ENCODE data around the gene DCPS.
"Not testable (repeated sequence)": the region's sequence is repeated elsewhere in the genome, so short reads cannot be mapped to it uniquely, and the experiment has no call there.

The DCPS gene

DNA sequence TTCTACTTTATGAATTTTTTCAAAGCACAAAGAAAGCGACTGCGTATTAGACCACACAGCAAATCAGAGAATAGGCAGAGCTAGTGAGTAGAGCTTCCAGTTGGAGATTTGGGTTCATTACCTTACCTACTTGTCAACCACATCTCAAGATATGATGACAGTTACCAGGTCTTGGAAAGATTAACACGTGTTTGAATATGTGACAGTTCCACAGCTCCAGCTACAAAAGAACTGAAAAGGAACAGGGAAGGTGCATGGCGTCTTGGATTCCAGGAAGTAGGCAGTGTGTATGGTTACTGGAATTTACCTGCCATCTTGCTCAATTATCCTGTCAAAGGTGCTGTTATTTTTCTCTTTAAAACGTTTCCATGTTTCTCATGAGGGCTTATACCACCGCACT lies 15.6 kb upstream of the DCPS start:
- no peak for DNase-seq (ENCODE audit: low read depth, low spot score)

DNA sequence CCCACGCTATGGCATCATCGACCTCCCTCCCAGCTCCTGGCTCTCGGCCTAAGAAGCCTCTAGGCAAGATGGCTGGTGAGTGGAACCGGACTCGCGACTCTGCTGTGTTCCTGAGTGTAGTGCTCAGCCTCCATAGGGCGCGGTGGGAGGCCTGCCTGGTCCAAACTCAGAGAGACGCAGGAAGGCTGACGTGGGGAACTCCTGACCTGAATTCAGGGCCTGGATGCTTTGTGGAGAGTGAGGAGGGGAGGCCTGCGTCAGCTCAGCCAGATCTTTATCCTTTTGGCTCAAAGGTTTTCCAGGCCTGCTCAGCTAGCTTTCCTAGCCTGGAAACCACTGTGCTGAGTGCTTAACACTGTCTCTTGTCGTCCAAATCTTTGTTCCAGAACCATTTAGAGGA lies 13.0 kb upstream of the DCPS start:
- DNase-seq (ENCODE audit: low read depth, low spot score) = no peak

DNA sequence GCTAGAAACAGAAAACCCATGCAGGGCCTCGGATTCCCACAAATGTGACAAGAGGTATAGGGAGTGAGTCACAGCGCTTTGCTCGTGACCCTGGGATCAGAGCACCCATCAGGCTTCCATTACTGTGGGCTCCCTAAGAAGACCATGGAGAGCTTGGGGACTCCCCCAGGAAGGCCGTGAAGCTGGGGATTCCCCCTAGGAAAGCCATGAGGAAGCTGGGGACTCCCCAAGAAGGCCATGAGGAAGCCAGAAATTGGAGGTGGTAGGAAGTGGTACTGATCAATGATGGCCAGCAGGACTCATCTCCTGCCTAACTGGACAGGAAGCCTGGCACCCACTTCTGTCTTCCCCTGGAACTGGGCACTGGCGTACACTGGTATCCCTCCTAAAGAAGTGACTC lies 10.1 kb upstream of the DCPS start:
- no peak for DNase-seq (ENCODE audit: low read depth, low spot score)

- no peak for DNase-seq (ENCODE audit: low read depth, low spot score)
These were observed 6.9 kb upstream of the DCPS start for GRCh38 chr11:126297004-126297403.

DNA sequence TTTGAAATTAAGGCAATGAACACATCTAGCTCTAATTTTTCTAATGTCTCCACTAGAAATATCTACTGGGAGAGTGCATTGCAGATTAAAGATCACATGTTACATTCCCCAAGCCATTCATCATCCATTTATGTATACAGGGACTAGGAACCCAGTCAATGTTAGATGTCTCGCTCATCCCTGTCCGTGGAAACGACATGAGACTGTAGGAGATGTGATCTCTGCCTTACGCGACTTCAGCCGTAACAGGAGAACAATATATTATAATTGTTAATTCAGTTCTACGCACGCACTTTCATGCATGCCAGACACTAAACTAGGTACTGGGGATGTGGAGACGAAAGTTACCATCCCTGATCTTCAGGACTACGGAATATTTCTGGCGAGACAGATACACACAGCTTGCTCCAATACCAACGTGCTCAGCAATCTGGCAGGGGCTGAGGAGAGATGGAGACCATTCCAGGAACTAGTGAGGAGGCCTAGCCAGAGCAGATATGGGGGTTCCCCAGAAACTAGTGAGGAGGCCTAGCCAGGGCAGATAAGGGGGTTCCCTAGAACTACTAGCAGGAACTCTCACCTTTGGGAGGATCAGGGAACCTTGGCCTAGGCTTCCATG lies 706 bp downstream of the DCPS start:
- no peak for DNase-seq (ENCODE audit: low read depth, low spot score)

DNA sequence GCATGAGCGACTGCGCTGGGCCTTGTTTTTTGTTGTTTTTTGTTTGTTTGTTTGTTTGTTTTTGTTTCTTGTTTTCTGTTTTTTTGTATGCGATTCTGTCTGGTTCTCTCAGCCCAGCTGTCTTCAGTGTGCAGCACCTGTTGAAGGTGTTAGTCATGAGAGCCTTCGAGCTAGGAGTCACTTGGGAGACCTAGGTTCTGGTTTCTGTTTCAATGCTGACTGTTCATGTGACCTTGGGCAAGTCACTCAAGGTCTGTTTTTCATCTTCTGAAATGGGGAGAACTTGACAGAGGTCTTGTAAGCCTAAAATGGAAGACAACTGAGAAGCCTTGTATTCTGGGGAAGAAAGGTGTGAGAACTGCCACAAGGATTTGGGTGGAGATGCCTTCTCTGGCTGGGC lies 1.8 kb downstream of the DCPS start:
- no peak for DNase-seq (ENCODE audit: low read depth, low spot score)

GRCh38 chr11:126307706-126308105 lies 3.8 kb downstream of the DCPS start:
- DNase-seq (ENCODE audit: low read depth, low spot score) = no peak

GRCh38 chr11:126308271-126308671 lies 4.4 kb downstream of the DCPS start:
- no peak for DNase-seq (ENCODE audit: low read depth, low spot score)

- not testable (repeated sequence) for DNase-seq (ENCODE audit: low read depth, low spot score)
These were observed 4.9 kb downstream of the DCPS start for GRCh38 chr11:126308771-126309170.

GRCh38 chr11:126310200-126310991 lies 6.5 kb downstream of the DCPS start:
- DNase-seq (ENCODE audit: low read depth, low spot score) = peak; percentile 26

- no peak for DNase-seq (ENCODE audit: low read depth, low spot score)
These were observed 7.1 kb downstream of the DCPS start for GRCh38 chr11:126310992-126311310.

GRCh38 chr11:126311401-126312291 lies 7.8 kb downstream of the DCPS start:
- DNase-seq (ENCODE audit: low read depth, low spot score) = no peak

- no peak for DNase-seq (ENCODE audit: low read depth, low spot score)
These were observed 9.1 kb downstream of the DCPS start for GRCh38 chr11:126312961-126313360.

DNA sequence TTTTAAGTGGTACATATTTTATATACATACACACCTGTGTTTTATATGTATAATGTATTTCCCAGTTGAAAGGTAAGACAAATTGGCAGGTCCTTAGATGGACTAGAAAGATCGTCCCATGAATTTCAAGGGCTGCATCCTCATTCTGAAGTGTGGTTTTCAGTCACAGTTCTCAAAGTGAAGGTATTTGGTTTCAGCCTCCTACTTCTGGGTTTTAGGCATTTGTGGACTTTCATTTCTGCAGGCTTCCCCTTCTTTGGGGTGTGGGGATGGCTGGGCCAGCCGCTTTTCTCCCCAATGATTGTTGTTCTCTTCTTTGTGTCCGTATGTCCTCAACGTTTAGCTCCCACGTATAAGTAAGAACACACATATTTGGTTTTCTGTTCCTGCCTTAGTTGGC lies 10.0 kb downstream of the DCPS start:
- DNase-seq (ENCODE audit: low read depth, low spot score) = no peak

DNA sequence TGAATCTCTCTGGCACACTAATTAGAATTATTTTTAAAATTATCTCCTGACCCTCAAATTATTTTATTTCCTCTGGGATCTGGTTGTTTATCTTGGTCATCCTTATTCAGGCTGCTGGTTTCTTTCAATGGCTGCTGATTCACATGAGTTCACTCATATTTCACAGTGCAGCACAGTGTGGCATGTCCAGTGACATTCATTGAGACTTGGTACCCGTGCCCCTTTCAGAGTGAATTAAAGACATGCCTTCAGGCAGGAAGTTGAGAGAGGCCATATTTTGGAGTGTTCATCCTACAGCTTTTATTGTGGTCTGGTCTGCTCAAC lies 13.5 kb downstream of the DCPS start:
- DNase-seq (ENCODE audit: low read depth, low spot score) = no peak

DNA sequence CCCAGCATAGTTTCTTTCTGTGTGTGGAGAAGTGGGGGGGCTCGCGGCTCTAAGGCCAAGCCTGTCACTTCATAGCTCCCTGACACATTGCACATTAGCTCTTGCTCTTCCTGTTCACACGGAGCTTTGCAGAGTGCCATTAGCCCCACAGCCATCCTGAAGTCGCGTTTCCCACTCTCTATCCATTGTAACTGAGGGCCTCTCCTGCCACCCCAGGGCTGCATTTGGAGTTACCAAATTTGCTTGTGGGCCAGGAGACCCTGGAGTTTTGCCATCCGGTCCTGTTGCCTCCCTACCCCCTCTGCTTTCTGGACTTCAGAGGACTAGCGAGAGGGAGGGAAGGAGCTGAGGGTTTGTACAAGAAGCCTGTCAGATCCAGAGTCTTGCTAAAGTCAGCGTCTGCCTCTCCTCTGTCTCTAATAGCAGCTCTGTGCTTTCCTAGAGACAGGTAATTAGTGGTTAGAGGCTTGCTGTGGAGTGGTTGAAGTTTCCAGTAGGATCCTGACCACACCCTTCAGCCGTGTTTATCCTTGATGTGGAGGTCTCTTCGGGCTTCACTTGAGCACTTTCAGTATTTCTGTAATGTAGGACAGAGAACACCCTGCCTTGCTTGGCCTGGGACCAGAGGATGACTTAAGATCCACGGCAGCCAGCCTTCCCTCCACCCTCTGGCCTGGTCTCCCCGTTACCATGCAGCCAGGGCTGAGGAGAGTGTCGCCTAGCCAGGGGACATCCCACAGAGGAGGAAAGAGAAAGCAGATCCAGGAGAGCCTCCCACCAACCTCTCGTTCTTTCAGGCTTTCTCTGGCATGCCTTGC lies 14.1 kb downstream of the DCPS start:
- DNase-seq (ENCODE audit: low read depth, low spot score) = no peak

DNA sequence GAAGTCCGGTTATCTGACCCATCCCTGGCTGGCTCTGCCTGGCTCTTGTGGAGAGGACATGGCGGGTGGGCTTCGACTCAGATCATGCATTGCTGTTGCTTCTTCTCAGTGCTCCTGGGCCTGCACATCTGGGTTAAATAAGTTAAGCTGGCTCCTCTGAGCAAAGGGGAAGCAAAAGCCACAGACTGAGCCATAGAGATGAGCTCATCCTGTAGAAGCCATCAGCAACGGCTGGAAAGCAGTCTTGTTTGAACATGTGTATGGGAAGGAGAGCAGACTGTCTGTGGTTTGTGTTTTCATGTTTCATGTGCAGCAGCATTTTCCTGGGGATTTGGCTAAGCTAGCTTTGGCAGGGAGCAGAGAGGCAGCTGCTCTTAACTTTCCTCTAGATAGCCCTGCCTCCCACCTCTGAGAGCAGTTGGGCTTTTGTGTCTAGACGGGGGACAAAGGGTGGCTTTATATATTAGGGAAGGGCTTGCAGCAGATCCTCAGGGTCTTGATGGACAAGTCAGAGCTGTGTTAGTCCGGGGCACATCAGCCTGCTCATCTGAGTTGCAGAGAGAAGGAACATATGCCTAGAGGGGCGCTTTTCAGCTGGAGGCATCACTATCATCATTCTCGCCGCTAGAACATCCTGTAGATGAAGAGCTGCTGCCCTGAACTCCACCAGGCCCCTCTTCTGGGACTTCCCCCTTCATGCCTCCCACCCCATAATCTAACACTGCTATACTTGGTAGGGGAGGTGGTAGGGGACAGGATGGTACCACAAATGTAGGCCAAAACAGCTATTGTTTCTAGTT lies 14.9 kb downstream of the DCPS start:
- DNase-seq (ENCODE audit: low read depth, low spot score) = no peak

DNA sequence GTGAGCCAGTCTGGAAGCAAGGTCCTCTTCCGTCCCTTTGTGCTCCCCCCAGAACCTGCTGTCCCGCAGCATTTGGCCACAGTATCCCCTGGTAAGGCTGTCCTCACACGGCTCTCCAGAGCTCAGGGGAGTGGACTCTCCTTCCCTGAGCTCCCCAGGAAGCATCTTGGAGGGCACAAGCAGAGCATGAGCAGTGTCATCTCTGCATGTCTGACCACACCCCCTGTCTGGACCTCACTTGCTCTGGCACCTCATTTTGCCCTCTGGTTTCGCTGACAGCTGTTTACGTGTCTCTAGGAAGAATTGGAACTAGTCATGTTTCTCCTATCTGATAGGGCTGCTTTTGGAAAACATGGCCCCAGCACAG lies 15.5 kb downstream of the DCPS start:
- no peak for DNase-seq (ENCODE audit: low read depth, low spot score)

- DNase-seq (ENCODE audit: low read depth, low spot score) = no peak
These were observed 19.1 kb downstream of the DCPS start for GRCh38 chr11:126322996-126323395.

DNA sequence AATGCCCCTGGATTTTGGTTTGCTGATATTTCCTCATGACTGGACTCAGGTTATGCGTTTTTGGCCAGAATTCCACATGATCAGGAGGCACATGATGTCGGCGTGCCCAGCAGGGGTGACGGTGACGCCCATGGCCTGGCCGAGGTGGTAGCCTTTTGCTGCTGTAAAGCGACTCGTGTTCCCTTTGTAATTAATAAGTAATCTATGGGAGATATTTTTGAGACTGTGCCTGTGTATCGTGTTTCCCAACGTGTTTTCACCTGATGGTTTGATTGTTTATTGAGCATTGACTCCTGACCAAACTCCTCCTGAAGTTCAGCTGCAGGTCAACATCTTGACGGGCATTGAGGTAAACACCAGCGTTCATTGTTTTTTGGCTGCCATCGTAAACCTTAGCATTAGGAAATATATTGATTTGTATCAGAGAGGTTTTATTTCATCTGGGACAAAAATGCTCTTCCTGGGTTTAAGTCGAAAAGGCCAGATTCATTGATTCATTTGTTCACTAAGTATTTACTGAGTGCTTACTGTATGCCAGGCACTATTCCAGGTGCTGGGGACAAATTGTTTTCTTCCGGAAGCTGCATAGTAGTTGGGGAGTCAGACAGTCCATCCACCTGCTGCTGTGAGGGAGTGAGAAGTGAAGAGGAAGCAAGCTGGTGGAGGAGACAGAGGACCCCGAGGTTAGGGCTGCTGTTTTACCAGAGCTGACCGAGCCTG lies 23.6 kb downstream of the DCPS start:
- no peak for DNase-seq (ENCODE audit: low read depth, low spot score)

- no peak for DNase-seq (ENCODE audit: low read depth, low spot score)
These were observed 24.1 kb downstream of the DCPS start for GRCh38 chr11:126328001-126328390.
